C4-2B (cell line): ENCODE results near the gene JARID2.
"Not testable (repeated sequence)": the region's sequence is repeated elsewhere in the genome, so short reads cannot be mapped to it uniquely, and the experiment has no call there.

Source experiments
- H3K27ac ChIP-seq: fragments of 450-650 bp; 2 replicates; pipeline ENCODE4 v1.5.1; 2017
- CTCF ChIP-seq: fragments of 450-650 bp; conservative IDR thresholded peaks from 2 replicates; pipeline ENCODE4 v1.5.1; 2017; ENCODE audit warnings: mild to moderate bottlenecking
- ZFX ChIP-seq: fragments of 450-650 bp; IDR thresholded peaks from 2 replicates; pipeline ENCODE4 v1.6.1; 2017

JARID2 gene

GRCh38 chr6:15296249-15296648, 50.4 kb downstream of the JARID2 start:
- TF ChIP-seq CTCF (no peak), ZFX (no peak)
- no peak overlapping the region for H3K27ac ChIP-seq

GRCh38 chr6:15296735-15297134, 50.9 kb downstream of the JARID2 start:
- TF ChIP-seq CTCF (no peak), ZFX (no peak)
- no peak overlapping the region for H3K27ac ChIP-seq

- not testable (repeated sequence) for H3K27ac ChIP-seq
These were observed 51.3 kb downstream of the JARID2 start for GRCh38 chr6:15297167-15297566.

- no peak for TF ChIP-seq ZFX
- no peak for TF ChIP-seq CTCF
- no peak overlapping the region for H3K27ac ChIP-seq
These were observed 52.2 kb downstream of the JARID2 start for GRCh38 chr6:15297895-15298590.

- TF ChIP-seq ZFX: no peak
- no peak for TF ChIP-seq CTCF
- H3K27ac ChIP-seq: no peak overlapping the region
These were observed 53.7 kb downstream of the JARID2 start for GRCh38 chr6:15299430-15300131.

GRCh38 chr6:15301179-15302006, 55.5 kb downstream of the JARID2 start:
- TF ChIP-seq CTCF (no peak), ZFX (no peak)
- H3K27ac ChIP-seq: no peak overlapping the region

- H3K27ac ChIP-seq: no peak overlapping the region
These were observed 57.5 kb downstream of the JARID2 start for GRCh38 chr6:15303162-15303919.

More at GRCh38 chr6:15303162-15303919, 57.5 kb downstream of the JARID2 start:
- TF ChIP-seq CTCF (no peak), ZFX (no peak)
